C4-2B (cell line): ENCODE results near the gene TUBGCP3.

Experiments
- CTCF ChIP-seq: fragments of 450-650 bp; conservative IDR thresholded peaks from 2 replicates; pipeline ENCODE4 v1.5.1; 2017; ENCODE audit warnings: mild to moderate bottlenecking
- ZFX ChIP-seq: fragments of 450-650 bp; IDR thresholded peaks from 2 replicates; pipeline ENCODE4 v1.6.1; 2017

- TF ChIP-seq CTCF: no peak; the same call in 1 of the 2 replicates
- TF ChIP-seq ZFX: no peak
Measured at GRCh38 chr13:112587212-112587763, 665 bp downstream of the TUBGCP3 start.
